Renal cortex interstitium (tissue), 11 donors: ENCODE measurements around the gene ANKDD1A. TPM values are rescaled to one million over a fixed set of nuclear protein-coding genes. Genes with fewer than 3 reads are reported as not detected.

Experiments used
- DNase-seq, 11 donors: peaks; one replicate each; pipeline ENCODE4 v3.0.0-alpha.2; 2013; ENCODE audit warnings: low read depth in 9 of 11, low spot score in 4 of 11; ENCODE audit errors: extremely low read depth in 1 of 11
- polyA plus RNA-seq, 3 donors: library from polyadenylated mRNA; unstranded; fragments of 120-200 nt; gene quantifications; one replicate each; pipeline ENCODE4 v1.2.1, GENCODE V29; 2013; ENCODE audit not compliant: insufficient read length in 3 of 3

The ANKDD1A gene
- polyA plus RNA-seq, 3 donors: 5.3 to 8.5 (median 6.0) TPM

DNA sequence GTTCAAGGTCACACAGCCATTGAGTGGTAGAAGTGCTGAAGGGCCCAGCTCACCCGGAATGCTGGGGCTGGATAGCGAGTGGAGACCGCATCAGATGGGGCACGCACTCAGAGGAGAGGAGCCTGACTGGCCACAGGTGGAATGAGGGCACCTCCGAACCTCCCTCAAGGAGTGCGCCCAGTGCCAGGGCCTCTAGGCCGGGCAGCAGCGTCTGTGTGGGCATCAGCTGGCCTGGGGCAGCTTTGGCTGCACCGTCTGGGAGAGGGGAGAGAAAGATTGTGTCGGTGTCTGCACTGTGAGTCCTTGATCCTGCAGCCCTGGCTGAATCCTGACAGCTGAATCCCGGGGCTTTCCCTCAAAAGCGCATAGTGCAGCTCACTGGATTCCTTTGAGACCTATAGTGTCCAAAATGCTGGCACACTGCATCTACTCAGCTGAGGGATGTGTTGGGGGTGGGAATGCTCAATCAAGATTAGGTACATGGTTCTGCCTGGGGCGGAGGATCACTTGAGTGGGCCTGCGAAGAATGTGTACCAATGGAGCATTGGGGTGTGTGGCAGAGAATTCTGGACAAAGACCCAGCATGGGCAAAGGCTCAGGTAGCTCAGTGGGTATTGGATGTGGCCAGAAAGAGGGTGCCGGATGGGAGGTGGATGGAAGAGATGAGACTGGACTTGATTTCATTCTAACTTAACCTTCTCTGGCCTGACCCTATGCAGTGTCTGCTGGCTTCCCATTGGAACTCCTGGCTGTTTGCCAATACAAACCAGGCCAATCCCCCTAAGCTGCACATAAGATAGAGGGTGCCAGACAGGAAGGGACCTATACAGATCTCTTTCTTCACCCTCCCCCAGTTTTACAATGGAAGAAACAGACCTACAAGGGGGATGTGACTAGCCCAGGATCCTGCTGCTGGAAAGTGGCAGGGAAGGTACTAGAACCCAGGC lies 950 bp downstream of the ANKDD1A start:
- DNase-seq: no peak

DNA sequence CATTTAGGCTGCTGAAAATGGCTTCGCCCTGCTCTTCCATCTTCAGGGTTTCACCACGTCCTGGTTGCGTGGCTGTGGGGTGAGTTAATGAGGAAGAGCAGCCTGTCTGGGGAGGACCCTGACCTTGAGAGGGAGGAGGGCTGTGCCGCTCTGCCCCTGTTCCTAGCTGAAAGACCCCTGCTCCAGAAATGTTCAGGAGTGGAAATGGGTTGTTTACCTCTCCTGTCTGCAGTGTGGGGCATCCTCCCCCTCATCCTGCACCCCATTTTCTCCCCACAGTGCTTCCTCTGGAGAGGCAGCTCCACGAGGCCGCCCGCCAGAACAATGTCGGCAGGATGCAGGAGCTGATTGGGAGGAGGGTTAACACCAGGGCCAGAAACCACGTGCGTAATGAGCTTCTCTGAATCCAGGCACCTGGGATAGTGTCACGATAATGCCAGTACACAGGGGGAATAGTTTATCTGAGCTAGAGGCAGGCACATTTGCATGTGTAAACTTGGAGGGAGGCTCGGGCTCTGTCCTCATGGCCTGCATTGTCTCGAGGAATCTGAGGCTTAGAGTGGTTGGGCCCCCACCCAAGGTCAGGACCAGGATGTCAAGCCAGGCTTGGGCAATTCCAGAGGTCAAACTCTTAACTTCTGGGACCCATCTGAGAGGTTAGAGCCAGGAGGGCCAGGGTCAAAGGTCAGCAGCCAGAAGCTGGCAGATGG lies 4.0 kb downstream of the ANKDD1A start:
- DNase-seq: no peak

GRCh38 chr15:64916365-64916764 lies 4.7 kb downstream of the ANKDD1A start:
- DNase-seq: no peak

- DNase-seq: no peak
These were observed 5.5 kb downstream of the ANKDD1A start for GRCh38 chr15:64917211-64917610.

GRCh38 chr15:64919721-64920120 lies 8.0 kb downstream of the ANKDD1A start:
- DNase-seq: no peak

- DNase-seq: no peak
These were observed 10.0 kb downstream of the ANKDD1A start for GRCh38 chr15:64921711-64922110.

- DNase-seq: no peak
These were observed 11.8 kb downstream of the ANKDD1A start for GRCh38 chr15:64923546-64923945.

GRCh38 chr15:64925335-64926330 lies 13.9 kb downstream of the ANKDD1A start:
- DNase-seq: no peak

DNA sequence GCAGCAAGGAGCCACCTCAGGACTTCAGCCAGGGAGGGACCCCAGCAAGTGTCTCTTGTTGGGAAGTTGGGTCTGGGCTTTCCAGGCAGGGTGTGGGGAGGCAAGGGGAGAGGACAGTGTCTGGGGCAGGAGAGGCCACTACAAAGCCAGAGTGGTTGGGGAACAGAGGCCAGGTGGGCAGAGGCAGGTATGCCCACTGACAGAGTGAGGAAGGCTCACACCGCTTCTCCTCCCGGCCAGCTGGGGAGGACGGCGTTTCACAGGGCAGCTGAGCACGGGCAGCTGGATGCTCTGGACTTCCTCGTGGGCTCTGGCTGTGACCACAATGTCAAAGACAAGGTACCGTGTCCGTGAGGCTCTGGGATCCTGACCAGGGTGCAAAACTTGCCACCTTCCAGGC lies 15.0 kb downstream of the ANKDD1A start:
- no peak for DNase-seq

DNA sequence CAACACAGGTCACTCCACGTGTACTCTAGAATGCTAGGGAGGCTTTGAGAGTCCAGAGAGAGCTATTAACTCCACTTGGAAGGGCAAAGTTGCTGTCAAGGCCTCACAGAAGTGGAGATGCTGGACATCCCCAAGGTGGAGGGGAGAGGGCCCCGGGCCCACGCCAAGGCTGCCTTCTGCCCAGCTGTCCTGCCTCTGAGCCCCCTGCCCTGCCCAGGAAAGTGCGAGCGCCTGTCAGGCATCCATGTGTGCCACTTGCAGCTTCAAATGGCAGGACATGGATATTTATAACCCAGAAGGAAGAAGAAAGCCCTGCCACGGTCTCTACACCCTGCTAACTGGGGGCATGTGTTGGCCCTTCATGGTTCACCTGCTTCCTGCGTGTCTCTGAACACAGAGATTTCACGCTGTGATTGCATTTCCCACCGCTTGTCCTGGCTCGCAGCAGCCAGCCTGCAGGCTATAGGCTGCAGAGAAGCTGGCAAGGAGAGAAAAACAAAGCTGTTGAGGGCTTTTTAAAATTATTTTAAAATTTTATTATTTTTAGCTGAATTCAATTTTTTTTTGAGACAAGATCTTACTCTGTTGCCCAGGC lies 17.0 kb downstream of the ANKDD1A start:
- DNase-seq: no peak

- no peak for DNase-seq
These were observed 18.4 kb downstream of the ANKDD1A start for GRCh38 chr15:64930019-64930652.

DNA sequence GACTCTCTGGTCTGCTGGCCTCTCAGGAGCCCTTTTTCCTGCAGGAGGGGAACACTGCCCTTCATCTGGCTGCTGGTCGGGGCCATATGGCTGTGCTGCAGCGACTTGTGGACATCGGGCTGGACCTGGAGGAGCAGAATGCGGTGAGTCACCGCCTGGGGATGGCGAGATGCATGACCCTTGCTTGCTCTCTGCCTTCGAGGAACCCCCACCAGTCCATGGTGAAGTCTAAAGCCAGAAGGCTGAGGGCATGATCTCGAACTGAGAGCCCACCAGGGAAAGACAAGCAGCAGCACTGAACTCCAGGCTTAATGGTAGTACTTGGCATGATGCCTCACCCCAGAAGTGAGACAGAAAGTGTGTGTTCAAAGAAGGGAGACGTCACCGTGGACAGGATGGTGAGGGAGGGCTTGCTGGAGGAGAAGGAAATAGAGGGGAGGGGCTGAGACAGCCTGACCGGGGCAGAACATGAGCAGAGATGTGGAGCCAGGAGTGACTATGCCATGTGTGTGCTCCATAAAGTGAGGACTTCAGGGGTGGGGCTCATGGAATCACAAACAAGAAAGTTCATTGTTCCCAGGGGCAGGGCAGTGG lies 19.2 kb downstream of the ANKDD1A start:
- no peak for DNase-seq

GRCh38 chr15:64931381-64931780 lies 19.7 kb downstream of the ANKDD1A start:
- no peak for DNase-seq

GRCh38 chr15:64934023-64934422 lies 22.3 kb downstream of the ANKDD1A start:
- DNase-seq: no peak

DNA sequence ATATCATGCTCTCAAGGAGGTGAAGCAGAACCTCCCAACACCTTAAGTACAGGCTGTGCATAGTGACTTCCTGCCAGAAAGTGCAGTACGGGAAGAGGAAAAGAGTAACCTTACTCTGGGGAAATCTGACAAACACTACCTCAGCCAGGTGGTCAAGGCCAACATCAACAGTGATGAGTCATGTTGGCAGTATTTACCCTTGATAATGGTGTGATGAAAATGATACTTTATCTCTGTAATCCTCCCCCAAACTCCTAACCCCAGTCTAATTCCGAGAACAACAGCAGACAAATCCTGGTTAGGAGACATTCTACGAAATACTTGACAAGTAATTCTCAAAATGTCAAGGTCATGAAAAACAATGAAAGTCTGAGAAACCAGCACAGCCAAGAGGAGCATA lies 26.5 kb downstream of the ANKDD1A start:
- peak in 1 of 11 donors; percentile 6 for DNase-seq

- DNase-seq: no peak
These were observed 30.7 kb downstream of the ANKDD1A start for GRCh38 chr15:64942356-64942755.

- no peak for DNase-seq
These were observed 32.0 kb downstream of the ANKDD1A start for GRCh38 chr15:64943512-64944225.
